Spleen (tissue), 11 donors: Measurements from ENCODE around the gene ABCA3. TPM values are rescaled to one million over a fixed set of nuclear protein-coding genes. Genes with fewer than 3 reads are reported as not detected.

Experiments used
- DNase-seq: peaks from one replicate; pipeline ENCODE4 v3.0.0-alpha.2; 2020
- H3K27ac ChIP-seq, 8 donors: fragments of 200-600 bp; sonication (generic) in 7 of 8; 1 replicate in 4 of 8; 2 replicates in 4 of 8; pipeline versions ENCODE4 v1.5.0 to v1.8.0; 2016 to 2021; ENCODE audit warnings: inconsistent platforms in 4 of 8, mild to moderate bottlenecking in 4 of 8, moderate library complexity in 1 of 8
- H3K27me3 ChIP-seq, 7 donors: fragments of 200-600 bp; sonication (generic) in 6 of 7; replicated peaks in 1 of 7; 1 replicate in 4 of 7; 2 replicates in 3 of 7; pipeline versions ENCODE4 v1.5.0 to v1.8.0; 2016 to 2021; ENCODE audit warnings: inconsistent platforms in 3 of 7, mild to moderate bottlenecking in 1 of 7
- H3K36me3 ChIP-seq, 6 donors: fragments of 200-600 bp; sonication (generic) in 5 of 6; 1 replicate in 4 of 6; 2 replicates in 2 of 6; pipeline versions ENCODE4 v1.5.0 to v1.8.0; 2016 to 2021; ENCODE audit warnings: inconsistent platforms in 2 of 6
- H3K4me1 ChIP-seq, 6 donors: fragments of 200-600 bp; sonication (generic) in 5 of 6; 1 replicate in 3 of 6; 2 replicates in 3 of 6; pipeline versions ENCODE4 v1.5.0 to v1.8.0; 2016 to 2021; ENCODE audit warnings: inconsistent platforms in 3 of 6
- H3K4me3 ChIP-seq, 8 donors: fragments of 200-600 bp; sonication (generic) in 7 of 8; 1 replicate in 4 of 8; 2 replicates in 4 of 8; pipeline versions ENCODE4 v1.5.0 to v1.8.0; 2016 to 2021; ENCODE audit warnings: inconsistent platforms in 4 of 8, mild to moderate bottlenecking in 4 of 8, moderate library complexity in 2 of 8
- H3K9me3 ChIP-seq, 8 donors: fragments of 200-600 bp; sonication (generic) in 7 of 8; 1 replicate in 4 of 8; 2 replicates in 4 of 8; pipeline versions ENCODE4 v1.5.0 to v1.8.0; 2016 to 2021; ENCODE audit warnings: inconsistent platforms in 4 of 8
- CTCF ChIP-seq, 11 experiments: fragments of 200-600 bp in 7 of 11; fragments of 450-650 bp in 4 of 11; sonication (generic) in 4 of 11; IDR thresholded peaks in 8 of 11; conservative IDR thresholded peaks in 3 of 11; 1 replicate in 7 of 11; 2 replicates in 4 of 11; pipeline versions ENCODE4 v1.4.0 to v1.8.0; 2016 to 2021; ENCODE audit warnings: antibody characterized with exemption in 11 of 11, inconsistent platforms in 4 of 11, mild to moderate bottlenecking in 1 of 11
- POLR2A ChIP-seq, 3 donors: fragments of 450-650 bp; IDR thresholded peaks; one replicate each; pipeline ENCODE4 v1.5.1; 2017; ENCODE audit warnings: antibody characterized with exemption in 3 of 3, mild to moderate bottlenecking in 1 of 3
- POLR2AphosphoS5 ChIP-seq, 3 donors: sonication (generic); formaldehyde crosslinking; IDR thresholded peaks; one replicate each; pipeline ENCODE4 v1.5.1; 2017; ENCODE audit warnings: antibody characterized with exemption in 3 of 3
- WGBS, 5 donors: extraction: QIAGEN DNeasy Blood & Tissue Kit in 3 of 5; methylation state at CpG; one replicate each; pipeline versions ENCODE4 v1.1.5 to v1.1.7; 2013 to 2018; 5-methylcytosine and 5-hydroxymethylcytosine counted together
- intact Hi-C: fragments of 100-400 bp; cut with DNase I; formaldehyde crosslinking; loops from one replicate; pipeline ENCODE4 v1.15.0; 2023; ENCODE audit warnings: low total_unique reads
- polyA plus RNA-seq, 3 donors: library from polyadenylated mRNA; stranded (reverse); fragments of 200-250 nt; gene quantifications; one replicate each; pipeline ENCODE4 v1.2.1, GENCODE V29; 2013
- total RNA-seq, 7 donors: library from RNA; depleted of rRNA in 3 of 7; stranded (reverse); fragments of >200 nt in 3 of 7; fragmentation: NEBNext Ultra II Directional in 4 of 7; extraction: Animal tissue kit (Norgen Biotek cat#: 25700) in 4 of 7; gene quantifications; one replicate each; pipeline versions ENCODE4 v1.1.0 to v1.2.1, GENCODE V29; 2016 to 2021
- donor health status: healthy with polysubstance abuse.
- donor health status: DM: no; HTN: no; CAD: no; lungs with moderate emphysema.
- donor health status: DM: no; HTN: no; CAD: no.
- donor health status: Bipolar disorder and iron deficiency.
- donor health status: healthy.
- donor health status: DM: no; HTN: no; CAD: no.
- donor health status: DM: yes; HTN: yes; CAD: no.

Gene ABCA3
- total and polyA plus RNA-seq, 10 donors: 2.5 to 12.6 (median 6.8) TPM

GRCh38 chr16:2246301-2246885 lies 94.1 kb downstream of the ABCA3 start:
- no peak for DNase-seq
- 87 to 96% (median 95%) methylated on average over 10 to 18 of the region's 18 CpGs for WGBS, 5 donors
- TF ChIP-seq POLR2A (IDR thresholded peaks at IDR 0.05): no peak
- no peak for TF ChIP-seq POLR2AphosphoS5 (IDR thresholded peaks at IDR 0.05)
- TF ChIP-seq CTCF (IDR thresholded peaks at IDR 0.05 in 8 of 11, conservative IDR thresholded peaks at IDR 0.05 in 3 of 11): no peak
- intact Hi-C loops: no loop called here
- Histone ChIP-seq H3K27me3 (no peaks in the 10 kb centered on the region), H3K4me1 (peaks cover 9 to 38% (median 15%) of the 10 kb centered on the region in 6 donors), H3K4me3 (no peak overlapping the region), H3K9me3 (no peaks in the 10 kb centered on the region), H3K36me3 (peaks cover 0 to 57% (median 44%) of the 10 kb centered on the region in 6 donors), H3K27ac (no peak overlapping the region)

GRCh38 chr16:2244926-2245795 lies 95.4 kb downstream of the ABCA3 start:
- Histone ChIP-seq H3K27me3 (no peaks in the 10 kb centered on the region), H3K36me3 (peaks cover 0 to 70% (median 46%) of the 10 kb centered on the region in 6 donors), H3K4me1 (peaks cover 2 to 29% (median 7%) of the 10 kb centered on the region in 6 donors), H3K9me3 (no peaks in the 10 kb centered on the region), H3K27ac (no peak overlapping the region), H3K4me3 (no peak overlapping the region)
- TF ChIP-seq POLR2A (IDR thresholded peaks at IDR 0.05) (no peak), POLR2AphosphoS5 (IDR thresholded peaks at IDR 0.05) (no peak), CTCF (IDR thresholded peaks at IDR 0.05 in 8 of 11, conservative IDR thresholded peaks at IDR 0.05 in 3 of 11) (no peak)
- intact Hi-C loops: no loop called here
- WGBS, 5 donors: 93 to 96% (median 94%) methylated on average over 30 of the region's 30 CpGs
- DNase-seq: no peak

- Histone ChIP-seq H3K36me3 (peaks cover 0 to 78% (median 46%) of the 10 kb centered on the region in 6 donors), H3K27ac (no peak overlapping the region), H3K4me3 (no peak overlapping the region), H3K27me3 (no peaks in the 10 kb centered on the region), H3K4me1 (peaks cover 0 to 21% (median under 1%) of the 10 kb centered on the region in 6 donors), H3K9me3 (no peaks in the 10 kb centered on the region)
- DNase-seq: no peak
- intact Hi-C loops: no loop called here
- 85 to 90% (median 88%) methylated on average over 9 to 17 of the region's 17 CpGs for WGBS, 5 donors
- TF ChIP-seq CTCF (IDR thresholded peaks at IDR 0.05 in 8 of 11, conservative IDR thresholded peaks at IDR 0.05 in 3 of 11) (no peak), POLR2AphosphoS5 (IDR thresholded peaks at IDR 0.05) (no peak)
These were observed 96.2 kb downstream of the ABCA3 start for GRCh38 chr16:2244301-2244700.

GRCh38 chr16:2243781-2244180 lies 96.7 kb downstream of the ABCA3 start:
- peaks cover 0 to 17% (median 0%) of the 10 kb centered on the region in 6 donors for H3K4me1 ChIP-seq
- no peak for DNase-seq
- no peak overlapping the region for H3K4me3 ChIP-seq
- no peaks in the 10 kb centered on the region for H3K9me3 ChIP-seq
- H3K27me3 ChIP-seq: no peaks in the 10 kb centered on the region
- WGBS, 5 donors: 85 to 97% (median 93%) methylated on average over 10 to 11 of the region's 11 CpGs
- TF ChIP-seq POLR2A (IDR thresholded peaks at IDR 0.05) (no peak), POLR2AphosphoS5 (IDR thresholded peaks at IDR 0.05) (no peak), CTCF (IDR thresholded peaks at IDR 0.05 in 8 of 11, conservative IDR thresholded peaks at IDR 0.05 in 3 of 11) (no peak)
- peaks cover 0 to 83% (median 46%) of the 10 kb centered on the region in 6 donors for H3K36me3 ChIP-seq
- intact Hi-C loops: no loop called here
- no peak overlapping the region for H3K27ac ChIP-seq
